ENCODE data around the gene BBS1. TPM values are rescaled to one million over a fixed set of nuclear protein-coding genes. Genes with fewer than 3 reads are reported as not detected.

BBS1 gene
- polyA plus RNA-seq, 1 of the 3 experiments (the other 2 are of a cell fraction) = 24.8 TPM

- Histone ChIP-seq H3K9me2 (no peaks in the 10 kb centered on the region), H3K27ac (ENCODE audit: low read depth in 2 of 2, low read length in 1 of 2) (no peak overlapping the region), H3F3A (replicated peaks; ENCODE audit: insufficient read depth) (no peaks in the 10 kb centered on the region), H3K79me2 (ENCODE audit: insufficient read depth) (no peaks in the 10 kb centered on the region), H3K4me2 (no peak overlapping the region), H2AFZ (ENCODE audit: low read depth) (no peak overlapping the region), H3K4me3 (ENCODE audit: low read depth in 2 of 2, low read length in 1 of 2) (no peak overlapping the region), H3K27me3 (ENCODE audit: insufficient read depth) (no peaks in the 10 kb centered on the region), H4K20me1 (ENCODE audit: insufficient read depth) (no peaks in the 10 kb centered on the region), H3K36me3 (replicated peaks in 1 of 2; ENCODE audit: control insufficient read depth in 1 of 2, insufficient read depth in 2 of 2, low read length in 1 of 2) (no peaks in the 10 kb centered on the region), H3K4me1 (ENCODE audit: control insufficient read depth in 1 of 2, insufficient read depth in 2 of 2, low read depth in 1 of 2, low read length in 1 of 2) (peaks cover 0 to 7% of the 10 kb centered on the region in 2 experiments; a peak in 1 of 4 replicates), H3K9me3 (no peaks in the 10 kb centered on the region), H3K9ac (no peak overlapping the region)
- TF ChIP-seq FOXJ3 (CRISPR knock-in tag; IDR thresholded peaks at IDR 0.05) (no peak), FOXM1 (IDR thresholded peaks at IDR 0.05; ENCODE audit: low read depth) (no peak), SMC3 (IDR thresholded peaks at IDR 0.05; ENCODE audit: low read depth, low read length) (no peak), CTCF (IDR thresholded peaks at IDR 0.05) (no peak), RAD21 (IDR thresholded peaks at IDR 0.05; ENCODE audit: low read length) (no peak), MAX (IDR thresholded peaks at IDR 0.05; ENCODE audit: low read depth) (no peak)
- POLR2A ChIA-PET = no interaction called here
- WGBS (ENCODE audit: low lambda C conversion rate) = 84% methylated on average over 13 of the region's 14 CpGs
- no peak for DNase-seq
- CTCF ChIA-PET = interaction anchor here (0.8 to 1.1 kb wide), 4 partner anchors 15 to 131 kb away, joined by 3 to 5 read pairs (median 4); partner anchors contain the start of genes CCDC87, CCS and RBM4B
Measured at GRCh38 chr11:66564538-66564937, 54.1 kb downstream of the BBS1 start.

- Histone ChIP-seq H3K79me2 (ENCODE audit: insufficient read depth) (no peaks in the 10 kb centered on the region), H3K4me3 (ENCODE audit: low read depth in 2 of 2, low read length in 1 of 2) (no peak overlapping the region), H3K27me3 (ENCODE audit: insufficient read depth) (no peaks in the 10 kb centered on the region), H3K4me2 (no peak overlapping the region), H3K9me3 (no peaks in the 10 kb centered on the region), H3K9me2 (no peaks in the 10 kb centered on the region), H3K36me3 (replicated peaks in 1 of 2; ENCODE audit: control insufficient read depth in 1 of 2, insufficient read depth in 2 of 2, low read length in 1 of 2) (no peaks in the 10 kb centered on the region), H2AFZ (ENCODE audit: low read depth) (no peak overlapping the region), H3K27ac (ENCODE audit: low read depth in 2 of 2, low read length in 1 of 2) (no peak overlapping the region), H3F3A (replicated peaks; ENCODE audit: insufficient read depth) (no peaks in the 10 kb centered on the region), H3K4me1 (ENCODE audit: control insufficient read depth in 1 of 2, insufficient read depth in 2 of 2, low read depth in 1 of 2, low read length in 1 of 2) (peaks cover 0 to 7% of the 10 kb centered on the region in 2 experiments; a peak in 1 of 4 replicates), H4K20me1 (ENCODE audit: insufficient read depth) (no peaks in the 10 kb centered on the region), H3K9ac (no peak overlapping the region)
- POLR2A ChIA-PET = no interaction called here
- no peak for DNase-seq
- TF ChIP-seq CTCF (IDR thresholded peaks at IDR 0.05) (no peak), RFX5 (IDR thresholded peaks at IDR 0.05; ENCODE audit: low read length) (no peak), POLR2AphosphoS5 (IDR thresholded peaks at IDR 0.05; ENCODE audit: low read depth, low read length) (no peak), JUND (IDR thresholded peaks at IDR 0.05) (no peak), IRF3 (IDR thresholded peaks at IDR 0.05; ENCODE audit: low read depth, low read length) (no peak), YY1 (IDR thresholded peaks at IDR 0.05; ENCODE audit: low read depth) (no peak), MAX (IDR thresholded peaks at IDR 0.05; ENCODE audit: low read depth) (no peak), TCF12 (IDR thresholded peaks at IDR 0.05) (no peak), CHD2 (IDR thresholded peaks at IDR 0.05; ENCODE audit: low read length, partially characterized antibody) (no peak), TEAD4 (IDR thresholded peaks at IDR 0.05; ENCODE audit: borderline replicate concordance, insufficient read depth) (no peak), USF1 (IDR thresholded peaks at IDR 0.05; ENCODE audit: borderline replicate concordance, low read depth) (no peak), MXI1 (IDR thresholded peaks at IDR 0.05; ENCODE audit: low read depth, low read length) (no peak), EP300 (IDR thresholded peaks at IDR 0.05; ENCODE audit: borderline replicate concordance in 1 of 2, low read depth in 1 of 2, low read length in 1 of 2) (no peak), RCOR1 (IDR thresholded peaks at IDR 0.05; ENCODE audit: low read length) (no peak), SMC3 (IDR thresholded peaks at IDR 0.05; ENCODE audit: low read depth, low read length) (no peak), GABPA (IDR thresholded peaks at IDR 0.05; ENCODE audit: low read depth) (no peak)
- WGBS (ENCODE audit: low lambda C conversion rate) = 94% methylated on average over 5 of the region's 5 CpGs
- CTCF ChIA-PET = interaction anchor here (0.7 to 1.1 kb wide), 4 partner anchors 15 to 130 kb away, joined by 3 to 5 read pairs (median 4); partner anchors contain the start of genes CCDC87, CCS and RBM4B
Measured at GRCh38 chr11:66564984-66565383, 54.5 kb downstream of the BBS1 start.

Data from SK-N-SH (cell line).